HG02642 (cell line): ENCODE results near the gene BHLHE23.
"Not testable (repeated sequence)": the region's sequence is repeated elsewhere in the genome, so short reads cannot be mapped to it uniquely, and the experiment has no call there.

Experiments
- ATAC-seq: cut with Tn5 transposase; IDR thresholded peaks from one replicate; pipeline ENCODE4 v1.9.1; 2021; ENCODE audit warnings: mild to moderate bottlenecking; ENCODE audit not compliant: unreplicated experiment, poor library complexity

The BHLHE23 gene

GRCh38 chr20:63043348-63044203, 36.8 kb upstream of the BHLHE23 start:
- ATAC-seq: no peak

GRCh38 chr20:63042448-63043071, 35.8 kb upstream of the BHLHE23 start:
- ATAC-seq: no peak

GRCh38 chr20:63041776-63042175, 35.0 kb upstream of the BHLHE23 start:
- ATAC-seq: no peak

- ATAC-seq: no peak
These were observed 31.0 kb upstream of the BHLHE23 start for GRCh38 chr20:63037669-63038268.

GRCh38 chr20:63036291-63036690, 29.5 kb upstream of the BHLHE23 start:
- no peak for ATAC-seq

GRCh38 chr20:63035603-63036185, 28.9 kb upstream of the BHLHE23 start:
- no peak for ATAC-seq

- ATAC-seq: not testable (repeated sequence)
These were observed 28.2 kb upstream of the BHLHE23 start for GRCh38 chr20:63034710-63035602.

GRCh38 chr20:63033794-63034709, 27.3 kb upstream of the BHLHE23 start:
- ATAC-seq: no peak

GRCh38 chr20:63032861-63033793, 26.4 kb upstream of the BHLHE23 start:
- ATAC-seq: peak; percentile 51

- ATAC-seq: no peak
These were observed 25.4 kb upstream of the BHLHE23 start for GRCh38 chr20:63032026-63032800.

GRCh38 chr20:63031251-63032014, 24.7 kb upstream of the BHLHE23 start:
- no peak for ATAC-seq

GRCh38 chr20:63029358-63030121, 22.8 kb upstream of the BHLHE23 start:
- no peak for ATAC-seq

- no peak for ATAC-seq
These were observed 21.7 kb upstream of the BHLHE23 start for GRCh38 chr20:63028461-63028921.

GRCh38 chr20:63027922-63028389, 21.2 kb upstream of the BHLHE23 start:
- ATAC-seq: no peak

GRCh38 chr20:63027221-63027921, 20.6 kb upstream of the BHLHE23 start:
- no peak for ATAC-seq
